OCI-LY1 (cell line): ENCODE results near the gene NOS1.

Experiments used
- CTCF ChIP-seq: fragments of 200-600 bp; sonication (generic), shearing (Covaris generic); IDR thresholded peaks from 2 replicates; pipeline ENCODE4 v1.5.1; 2017; ENCODE audit warnings: mild to moderate bottlenecking, antibody characterized with exemption, low read length, moderate library complexity, mixed read lengths
- EZH2 ChIP-seq: fragments of 200-600 bp; sonication (generic), shearing (Covaris generic); IDR thresholded peaks from 2 replicates; pipeline ENCODE4 v1.8.0; 2017; ENCODE audit warnings: borderline replicate concordance, mixed run types, mild to moderate bottlenecking, antibody characterized with exemption, low read length, moderate library complexity, mixed read lengths

DNA sequence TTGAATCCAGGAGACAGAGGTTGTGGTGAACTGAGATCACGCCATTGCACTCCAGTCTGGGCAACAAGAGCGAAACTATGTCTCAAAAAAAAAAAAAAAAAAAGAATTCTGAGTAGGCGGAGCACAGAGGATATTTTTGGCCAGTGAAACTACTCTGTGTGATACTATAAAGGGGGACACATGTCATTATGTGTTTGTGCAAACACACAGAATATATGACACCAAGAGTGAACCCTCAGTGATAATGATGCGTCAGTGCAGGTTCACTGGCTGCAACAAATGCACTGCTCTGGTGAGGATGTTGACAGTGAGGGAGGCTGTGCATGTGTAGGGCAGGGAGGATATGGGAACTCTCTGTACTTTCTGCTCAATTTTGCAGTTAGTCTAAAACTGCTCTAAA is 195.3 kb downstream of the NOS1 start:
- TF ChIP-seq EZH2 = no peak
- TF ChIP-seq CTCF = no peak
